ENCODE results near the gene YJEFN3. TPM values are rescaled to one million over a fixed set of nuclear protein-coding genes. Genes with fewer than 3 reads are reported as not detected.

Gene YJEFN3
- total and polyA plus RNA-seq, 4 donors, result 0.19 to 0.88 (median 0.63) TPM

DNA sequence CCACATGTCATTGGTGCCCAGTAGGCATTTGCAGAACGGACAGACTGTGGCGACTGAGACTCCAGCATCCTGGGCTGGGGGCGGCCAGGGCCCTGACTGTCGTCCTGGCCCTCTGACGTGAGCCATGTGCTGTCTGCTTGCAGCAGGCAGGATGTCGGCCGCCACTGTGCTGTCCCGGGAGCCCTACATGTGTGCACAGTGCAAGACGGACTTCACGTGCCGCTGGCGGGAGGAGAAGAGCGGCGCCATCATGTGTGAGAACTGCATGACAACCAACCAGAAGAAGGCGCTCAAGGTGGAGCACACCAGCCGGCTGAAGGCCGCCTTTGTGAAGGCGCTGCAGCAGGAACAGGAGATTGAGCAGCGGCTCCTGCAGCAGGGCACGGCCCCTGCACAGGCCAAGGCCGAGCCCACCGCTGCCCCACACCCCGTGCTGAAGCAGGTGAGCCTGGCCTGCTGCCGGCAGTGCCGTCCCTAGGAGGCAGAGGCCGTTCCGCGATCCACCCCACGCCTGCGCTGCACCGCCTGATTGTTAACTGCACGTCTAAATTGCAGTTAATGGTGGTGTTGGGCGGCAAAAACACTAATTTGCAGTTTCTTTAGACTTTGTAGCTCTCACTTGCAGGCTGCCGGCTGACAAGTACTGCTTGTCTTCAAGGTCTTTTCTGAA lies 27.6 kb upstream of the YJEFN3 start:
- Histone ChIP-seq H3K27me3 (ENCODE audit: control insufficient read depth in 4 of 4, insufficient read depth in 4 of 4, low read length in 3 of 4) (no peaks in the 10 kb centered on the region), H3K4me1 (ENCODE audit: control insufficient read depth in 4 of 4, insufficient read depth in 4 of 4, low read length in 3 of 4) (no peaks in the 10 kb centered on the region), H3K27ac (ENCODE audit: low read depth in 1 of 2, low read length in 2 of 2) (no peak overlapping the region), H3K36me3 (ENCODE audit: control insufficient read depth in 4 of 4, insufficient read depth in 3 of 4, low read depth in 1 of 4, low read length in 3 of 4) (peaks cover 16 to 96% (median 52%) of the 10 kb centered on the region in 4 donors), H3K9me3 (ENCODE audit: control insufficient read depth in 4 of 4, low read length in 3 of 4) (no peaks in the 10 kb centered on the region), H3K4me3 (ENCODE audit: low read depth in 1 of 3, low read length in 3 of 3) (no peak overlapping the region), H3K9ac (ENCODE audit: low read depth in 1 of 2, low read length in 2 of 2) (no peak overlapping the region)
- TF ChIP-seq RAD21 (IDR thresholded peaks at IDR 0.05), result no peak
- TF ChIP-seq TAF1 (conservative IDR thresholded peaks at IDR 0.05), result no peak
- no peak for TF ChIP-seq JUND (IDR thresholded peaks at IDR 0.05)
- no peak for TF ChIP-seq GABPA (IDR thresholded peaks at IDR 0.05 in 1 of 2, conservative IDR thresholded peaks at IDR 0.05 in 1 of 2)
- TF ChIP-seq, protein P1, sequence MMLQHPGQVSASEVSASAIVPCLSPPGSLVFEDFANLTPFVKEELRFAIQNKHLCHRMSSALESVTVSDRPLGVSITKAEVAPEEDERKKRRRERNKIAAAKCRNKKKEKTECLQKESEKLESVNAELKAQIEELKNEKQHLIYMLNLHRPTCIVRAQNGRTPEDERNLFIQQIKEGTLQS (IDR thresholded peaks at IDR 0.05), result no peak
- TF ChIP-seq, protein P2, sequence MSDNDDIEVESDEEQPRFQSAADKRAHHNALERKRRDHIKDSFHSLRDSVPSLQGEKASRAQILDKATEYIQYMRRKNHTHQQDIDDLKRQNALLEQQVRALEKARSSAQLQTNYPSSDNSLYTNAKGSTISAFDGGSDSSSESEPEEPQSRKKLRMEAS (IDR thresholded peaks at IDR 0.05), result no peak
- TF ChIP-seq HNF4G (IDR thresholded peaks at IDR 0.05), result no peak
- no peak for TF ChIP-seq YY1 (IDR thresholded peaks at IDR 0.05)
- no peak for TF ChIP-seq HNF4A (conservative IDR thresholded peaks at IDR 0.05)
- no peak for TF ChIP-seq NR2F2 (IDR thresholded peaks at IDR 0.05)
- no peak for TF ChIP-seq FOXA2 (IDR thresholded peaks at IDR 0.05)
- TF ChIP-seq, protein P3, sequence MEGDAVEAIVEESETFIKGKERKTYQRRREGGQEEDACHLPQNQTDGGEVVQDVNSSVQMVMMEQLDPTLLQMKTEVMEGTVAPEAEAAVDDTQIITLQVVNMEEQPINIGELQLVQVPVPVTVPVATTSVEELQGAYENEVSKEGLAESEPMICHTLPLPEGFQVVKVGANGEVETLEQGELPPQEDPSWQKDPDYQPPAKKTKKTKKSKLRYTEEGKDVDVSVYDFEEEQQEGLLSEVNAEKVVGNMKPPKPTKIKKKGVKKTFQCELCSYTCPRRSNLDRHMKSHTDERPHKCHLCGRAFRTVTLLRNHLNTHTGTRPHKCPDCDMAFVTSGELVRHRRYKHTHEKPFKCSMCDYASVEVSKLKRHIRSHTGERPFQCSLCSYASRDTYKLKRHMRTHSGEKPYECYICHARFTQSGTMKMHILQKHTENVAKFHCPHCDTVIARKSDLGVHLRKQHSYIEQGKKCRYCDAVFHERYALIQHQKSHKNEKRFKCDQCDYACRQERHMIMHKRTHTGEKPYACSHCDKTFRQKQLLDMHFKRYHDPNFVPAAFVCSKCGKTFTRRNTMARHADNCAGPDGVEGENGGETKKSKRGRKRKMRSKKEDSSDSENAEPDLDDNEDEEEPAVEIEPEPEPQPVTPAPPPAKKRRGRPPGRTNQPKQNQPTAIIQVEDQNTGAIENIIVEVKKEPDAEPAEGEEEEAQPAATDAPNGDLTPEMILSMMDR (IDR thresholded peaks at IDR 0.05; ENCODE audit: low read depth, low read length, missing input control), result no peak
- TF ChIP-seq, protein P4, sequence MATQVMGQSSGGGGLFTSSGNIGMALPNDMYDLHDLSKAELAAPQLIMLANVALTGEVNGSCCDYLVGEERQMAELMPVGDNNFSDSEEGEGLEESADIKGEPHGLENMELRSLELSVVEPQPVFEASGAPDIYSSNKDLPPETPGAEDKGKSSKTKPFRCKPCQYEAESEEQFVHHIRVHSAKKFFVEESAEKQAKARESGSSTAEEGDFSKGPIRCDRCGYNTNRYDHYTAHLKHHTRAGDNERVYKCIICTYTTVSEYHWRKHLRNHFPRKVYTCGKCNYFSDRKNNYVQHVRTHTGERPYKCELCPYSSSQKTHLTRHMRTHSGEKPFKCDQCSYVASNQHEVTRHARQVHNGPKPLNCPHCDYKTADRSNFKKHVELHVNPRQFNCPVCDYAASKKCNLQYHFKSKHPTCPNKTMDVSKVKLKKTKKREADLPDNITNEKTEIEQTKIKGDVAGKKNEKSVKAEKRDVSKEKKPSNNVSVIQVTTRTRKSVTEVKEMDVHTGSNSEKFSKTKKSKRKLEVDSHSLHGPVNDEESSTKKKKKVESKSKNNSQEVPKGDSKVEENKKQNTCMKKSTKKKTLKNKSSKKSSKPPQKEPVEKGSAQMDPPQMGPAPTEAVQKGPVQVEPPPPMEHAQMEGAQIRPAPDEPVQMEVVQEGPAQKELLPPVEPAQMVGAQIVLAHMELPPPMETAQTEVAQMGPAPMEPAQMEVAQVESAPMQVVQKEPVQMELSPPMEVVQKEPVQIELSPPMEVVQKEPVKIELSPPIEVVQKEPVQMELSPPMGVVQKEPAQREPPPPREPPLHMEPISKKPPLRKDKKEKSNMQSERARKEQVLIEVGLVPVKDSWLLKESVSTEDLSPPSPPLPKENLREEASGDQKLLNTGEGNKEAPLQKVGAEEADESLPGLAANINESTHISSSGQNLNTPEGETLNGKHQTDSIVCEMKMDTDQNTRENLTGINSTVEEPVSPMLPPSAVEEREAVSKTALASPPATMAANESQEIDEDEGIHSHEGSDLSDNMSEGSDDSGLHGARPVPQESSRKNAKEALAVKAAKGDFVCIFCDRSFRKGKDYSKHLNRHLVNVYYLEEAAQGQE (IDR thresholded peaks at IDR 0.05), result no peak
- TF ChIP-seq SP1 (IDR thresholded peaks at IDR 0.05), result no peak
- TF ChIP-seq, protein P5, sequence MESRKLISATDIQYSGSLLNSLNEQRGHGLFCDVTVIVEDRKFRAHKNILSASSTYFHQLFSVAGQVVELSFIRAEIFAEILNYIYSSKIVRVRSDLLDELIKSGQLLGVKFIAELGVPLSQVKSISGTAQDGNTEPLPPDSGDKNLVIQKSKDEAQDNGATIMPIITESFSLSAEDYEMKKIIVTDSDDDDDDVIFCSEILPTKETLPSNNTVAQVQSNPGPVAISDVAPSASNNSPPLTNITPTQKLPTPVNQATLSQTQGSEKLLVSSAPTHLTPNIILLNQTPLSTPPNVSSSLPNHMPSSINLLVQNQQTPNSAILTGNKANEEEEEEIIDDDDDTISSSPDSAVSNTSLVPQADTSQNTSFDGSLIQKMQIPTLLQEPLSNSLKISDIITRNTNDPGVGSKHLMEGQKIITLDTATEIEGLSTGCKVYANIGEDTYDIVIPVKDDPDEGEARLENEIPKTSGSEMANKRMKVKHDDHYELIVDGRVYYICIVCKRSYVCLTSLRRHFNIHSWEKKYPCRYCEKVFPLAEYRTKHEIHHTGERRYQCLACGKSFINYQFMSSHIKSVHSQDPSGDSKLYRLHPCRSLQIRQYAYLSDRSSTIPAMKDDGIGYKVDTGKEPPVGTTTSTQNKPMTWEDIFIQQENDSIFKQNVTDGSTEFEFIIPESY (IDR thresholded peaks at IDR 0.05), result no peak
- no peak for TF ChIP-seq EGR1 (IDR thresholded peaks at IDR 0.05; ENCODE audit: low read depth in 2 of 2)
- TF ChIP-seq FOXA1 (IDR thresholded peaks at IDR 0.05), result no peak
- TF ChIP-seq RXRA (IDR thresholded peaks at IDR 0.05), result no peak
- no peak for DNase-seq (ENCODE audit: low spot score)
- WGBS, result 95% methylated on average over 34 of the region's 34 CpGs
